Measurements from ENCODE around the gene ZNF688. TPM values are rescaled to one million over a fixed set of nuclear protein-coding genes. Genes with fewer than 3 reads are reported as not detected.

The ZNF688 gene
- total and polyA plus RNA-seq, 9 of the 15 experiments (the other 6 are each of a cell fraction or from before 2014, with no cell fraction given) = 0.48 to 12.9 (median 4.5) TPM

GRCh38 chr16:30521476-30521872, 50.0 kb downstream of the ZNF688 start:
- H3K9me1 ChIP-seq (ENCODE audit: control insufficient read depth, insufficient read depth, low read length) = peaks cover 4% of the 10 kb centered on the region
- in situ Hi-C loops (cut with MboI) = no loop called here
- ATAC-seq (no peak), FAIRE-seq (no peak), DNase-seq (ENCODE audit: extremely low read depth in 1 of 4, low spot score in 3 of 4) (no peak)
- H2AFZ ChIP-seq (ENCODE audit: low read depth, low read length) = no peak overlapping the region
- H3K9ac ChIP-seq (ENCODE audit: insufficient read depth in 1 of 2, low read depth in 2 of 2, low read length in 2 of 2) = peak overlapping the region in 1 of 2 experiments; percentile 62; a peak in 1 of 4 replicates
- H3K9me3 ChIP-seq (replicated peaks; ENCODE audit: control insufficient read depth, insufficient read depth, low read depth, low read length) = no peaks in the 10 kb centered on the region
- H3K4me1 ChIP-seq (replicated peaks in 1 of 2; ENCODE audit: control insufficient read depth in 2 of 2, insufficient read depth in 2 of 2, low read length in 2 of 2) = peaks cover 16 to 44% of the 10 kb centered on the region in 2 experiments; a peak in 4 of 5 replicates
- no peaks in the 10 kb centered on the region for H4K20me1 ChIP-seq (replicated peaks; ENCODE audit: control insufficient read depth, insufficient read depth, low read length)
- no peak overlapping the region for H3K4me2 ChIP-seq (ENCODE audit: insufficient read depth, low read length)
- no TSS peak for BruUV-seq (replicated peaks)
- 52% methylated on average over 7 of the region's 7 CpGs for WGBS (ENCODE audit: insufficient coverage, low coverage, missing lambda C conversion rate)
- H3K27me3 ChIP-seq (ENCODE audit: control insufficient read depth in 2 of 2, insufficient read depth in 2 of 2, low read length in 2 of 2) = no peaks in the 10 kb centered on the region
- no peak overlapping the region for H3K4me3 ChIP-seq
- CTCF ChIA-PET (ENCODE audit: low intra/inter-chr PET ratio) = no interaction called here
- no peak for TF ChIP-seq MLLT1 (IDR thresholded peaks at IDR 0.05)
- no peak for TF ChIP-seq CTBP1 (IDR thresholded peaks at IDR 0.05; ENCODE audit: borderline replicate concordance)
- no peak for TF ChIP-seq MITF (IDR thresholded peaks at IDR 0.05)
- TF ChIP-seq JUNB (CRISPR knock-in tag; conservative IDR thresholded peaks at IDR 0.05) = no peak
- no peak for TF ChIP-seq ZNF124 (CRISPR knock-in tag; IDR thresholded peaks at IDR 0.05)
- no peak for TF ChIP-seq ZNF586 (CRISPR knock-in tag; conservative IDR thresholded peaks at IDR 0.05)
- TF ChIP-seq PHB2 (IDR thresholded peaks at IDR 0.05; ENCODE audit: low read depth) = no peak
- no peak for TF ChIP-seq MTA1 (IDR thresholded peaks at IDR 0.05; ENCODE audit: borderline replicate concordance)
- TF ChIP-seq ELK3 (CRISPR knock-in tag; IDR thresholded peaks at IDR 0.05) = no peak
- TF ChIP-seq RCOR1 (IDR thresholded peaks at IDR 0.05; ENCODE audit: borderline replicate concordance in 1 of 2, low read depth in 2 of 2, low read length in 2 of 2) = no peak
- TF ChIP-seq MXI1 (IDR thresholded peaks at IDR 0.05; ENCODE audit: low read depth, low read length) = no peak
- no peak for TF ChIP-seq GATAD2B (IDR thresholded peaks at IDR 0.05; ENCODE audit: borderline replicate concordance)
- no peak for TF ChIP-seq KDM4B (IDR thresholded peaks at IDR 0.05; ENCODE audit: borderline replicate concordance in 2 of 2, low read depth in 1 of 2)
- TF ChIP-seq RNF219 (CRISPR knock-in tag; IDR thresholded peaks at IDR 0.05) = no peak
- TF ChIP-seq ZNF316 (IDR thresholded peaks at IDR 0.05) = no peak
- TF ChIP-seq NCOA1 (IDR thresholded peaks at IDR 0.05; ENCODE audit: low read depth) = no peak
- no peak for TF ChIP-seq TAF1 (IDR thresholded peaks at IDR 0.05; ENCODE audit: control insufficient read depth, extremely low read depth, insufficient read depth, low read length, severe bottlenecking)
- intact Hi-C loops (cut with micrococcal nuclease) = no loop called here
- peaks cover 17% of the 10 kb centered on the region; the same call in 1 of the 3 replicates for H3K36me3 ChIP-seq (ENCODE audit: control insufficient read depth, insufficient read depth, low read length)
- H3K79me2 ChIP-seq (ENCODE audit: control insufficient read depth, insufficient read depth, low read length) = peaks cover 19% of the 10 kb centered on the region
- no peak overlapping the region for H3K27ac ChIP-seq (ENCODE audit: extremely low read depth, low read depth, low read length)
- POLR2A ChIA-PET = interaction anchor here (0.6 to 4.3 kb wide), 5 partner anchors 14 to 81 kb away, joined by 3 to 16 read pairs (median 3); no protein-coding TSS in a partner anchor
